Measurements from ENCODE around the gene C1QBP. TPM values are rescaled to one million over a fixed set of nuclear protein-coding genes. Genes with fewer than 3 reads are reported as not detected.
"Not testable (repeated sequence)": the region's sequence is repeated elsewhere in the genome, so short reads cannot be mapped to it uniquely, and the experiment has no call there.

The C1QBP gene
- total RNA-seq, 6 experiments from 2014 or later, result 60.2 to 163 (median 67.6) TPM

DNA sequence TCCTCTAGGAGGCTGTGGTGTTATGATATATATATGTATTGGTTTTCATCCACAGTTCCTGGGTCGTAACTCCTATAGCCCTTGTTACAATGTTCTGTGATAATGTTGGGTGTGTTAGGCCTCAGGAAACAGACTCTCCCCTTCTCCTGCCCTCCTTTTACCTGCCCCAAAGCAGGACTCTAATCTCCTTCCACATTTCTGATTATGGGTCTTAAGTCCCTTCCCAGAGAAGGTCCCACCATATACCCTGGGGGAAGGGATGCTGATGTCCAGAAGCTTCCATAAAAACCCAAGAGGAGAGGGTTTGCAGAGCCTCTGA is 450 bp upstream of the C1QBP start:
- H3K27ac ChIP-seq, result peak overlapping the region; percentile 2 to 54 (median 45)
- H3K36me3 ChIP-seq, result peaks cover 0 to 49% (median 11%) of the 10 kb centered on the region in 4 donors
- no peaks in the 10 kb centered on the region for H3K27me3 ChIP-seq
- TF ChIP-seq, protein P1, sequence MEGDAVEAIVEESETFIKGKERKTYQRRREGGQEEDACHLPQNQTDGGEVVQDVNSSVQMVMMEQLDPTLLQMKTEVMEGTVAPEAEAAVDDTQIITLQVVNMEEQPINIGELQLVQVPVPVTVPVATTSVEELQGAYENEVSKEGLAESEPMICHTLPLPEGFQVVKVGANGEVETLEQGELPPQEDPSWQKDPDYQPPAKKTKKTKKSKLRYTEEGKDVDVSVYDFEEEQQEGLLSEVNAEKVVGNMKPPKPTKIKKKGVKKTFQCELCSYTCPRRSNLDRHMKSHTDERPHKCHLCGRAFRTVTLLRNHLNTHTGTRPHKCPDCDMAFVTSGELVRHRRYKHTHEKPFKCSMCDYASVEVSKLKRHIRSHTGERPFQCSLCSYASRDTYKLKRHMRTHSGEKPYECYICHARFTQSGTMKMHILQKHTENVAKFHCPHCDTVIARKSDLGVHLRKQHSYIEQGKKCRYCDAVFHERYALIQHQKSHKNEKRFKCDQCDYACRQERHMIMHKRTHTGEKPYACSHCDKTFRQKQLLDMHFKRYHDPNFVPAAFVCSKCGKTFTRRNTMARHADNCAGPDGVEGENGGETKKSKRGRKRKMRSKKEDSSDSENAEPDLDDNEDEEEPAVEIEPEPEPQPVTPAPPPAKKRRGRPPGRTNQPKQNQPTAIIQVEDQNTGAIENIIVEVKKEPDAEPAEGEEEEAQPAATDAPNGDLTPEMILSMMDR (IDR thresholded peaks at IDR 0.05), result peak in 1 of 4 donors; percentile 34
- no peak for TF ChIP-seq POLR2A (IDR thresholded peaks at IDR 0.05)
- no peaks in the 10 kb centered on the region for H3K9me3 ChIP-seq
- ATAC-seq, result no peak
- WGBS (ENCODE audit: insufficient coverage, low coverage, low lambda C conversion rate, missing lambda C conversion rate), result 0% methylated on average over 1 of the region's 1 CpG
- intact Hi-C loops (cut with DNase I), result no loop called here
- no peak for DNase-seq
- peak overlapping the region in 1 of 3 donors; percentile 99 for H3K4me3 ChIP-seq
- peaks cover 0 to 22% (median 0%) of the 10 kb centered on the region in 4 donors for H3K4me1 ChIP-seq

DNA sequence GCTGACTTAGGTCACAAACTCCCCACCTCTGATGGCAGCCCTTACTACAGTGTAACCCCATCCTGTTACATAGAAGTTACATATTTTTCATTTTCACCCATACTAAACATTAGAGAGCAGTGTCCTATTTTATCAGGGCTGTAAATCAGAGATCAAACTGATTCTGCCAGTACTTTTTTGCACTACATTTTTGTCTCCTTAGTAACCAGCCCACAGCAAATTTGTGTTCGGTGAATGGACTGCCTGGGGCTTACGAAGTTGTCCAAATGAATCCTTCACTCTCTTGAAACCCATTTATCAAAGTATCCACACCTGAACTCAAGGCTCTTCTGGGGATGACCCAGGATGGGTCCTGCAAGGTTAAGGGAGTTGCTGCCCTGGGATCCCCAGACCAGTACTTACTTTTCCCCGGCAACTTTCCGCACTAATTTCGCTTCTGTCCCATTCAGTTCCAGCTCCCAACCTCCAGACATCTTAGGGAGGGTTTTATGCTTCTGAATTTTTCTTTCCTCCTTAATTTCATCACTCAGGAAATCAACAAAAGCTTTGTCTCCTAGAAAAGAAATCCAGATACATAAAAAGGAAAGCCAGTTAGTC is 1.1 kb downstream of the C1QBP start:
- H3K27me3 ChIP-seq, result no peaks in the 10 kb centered on the region
- WGBS (ENCODE audit: insufficient coverage, low coverage, low lambda C conversion rate, missing lambda C conversion rate), result 43% methylated on average over 5 of the region's 5 CpGs
- H3K27ac ChIP-seq, result peak overlapping the region in 1 of 3 donors; percentile 19
- no peak for TF ChIP-seq POLR2A (IDR thresholded peaks at IDR 0.05)
- TF ChIP-seq, protein P1 (IDR thresholded peaks at IDR 0.05), result no peak
- peaks cover 0 to 52% (median 16%) of the 10 kb centered on the region in 4 donors for H3K36me3 ChIP-seq
- peaks cover 0 to 22% (median 0%) of the 10 kb centered on the region in 4 donors for H3K4me1 ChIP-seq
- H3K9me3 ChIP-seq, result no peaks in the 10 kb centered on the region
- no peak for DNase-seq
- no peak for ATAC-seq
- intact Hi-C loops (cut with DNase I), result no loop called here
- peak overlapping the region; percentile 75 to 99 (median 94) for H3K4me3 ChIP-seq

DNA sequence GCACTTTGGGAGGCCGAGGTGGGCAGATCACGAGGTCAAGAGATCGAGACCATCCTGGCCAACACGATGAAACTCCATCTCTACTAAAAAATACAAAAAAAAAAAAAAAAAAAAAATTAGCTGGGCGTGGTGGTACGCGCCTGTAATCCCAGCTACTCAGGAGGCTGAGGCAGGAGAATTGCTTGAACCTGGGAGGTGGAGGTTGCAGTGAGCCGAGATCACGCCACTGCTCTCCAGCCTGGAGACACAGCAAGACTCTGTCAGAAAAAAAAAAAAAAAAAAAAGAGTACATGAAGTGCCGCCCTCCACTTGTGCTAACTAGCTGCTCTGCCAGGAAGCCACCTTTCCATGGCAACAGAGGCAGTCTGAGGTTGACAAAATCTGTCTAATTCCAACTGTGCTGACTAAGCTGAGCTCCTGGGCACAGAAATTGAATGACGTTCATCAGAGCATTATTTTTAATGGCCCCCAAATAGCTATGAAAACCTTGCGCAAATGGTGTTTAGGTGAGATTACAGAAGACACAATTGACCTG is 3.1 kb downstream of the C1QBP start:
- H3K27me3 ChIP-seq; H3K4me3 ChIP-seq; H3K27ac ChIP-seq; DNase-seq; intact Hi-C loops (cut with DNase I); H3K9me3 ChIP-seq; ATAC-seq: not testable (repeated sequence)
- 86% methylated on average over 7 of the region's 12 CpGs for WGBS (ENCODE audit: insufficient coverage, low coverage, low lambda C conversion rate, missing lambda C conversion rate)
- peaks cover 0 to 63% (median 21%) of the 10 kb centered on the region in 4 donors for H3K36me3 ChIP-seq
- H3K4me1 ChIP-seq, result peaks cover 0 to 22% (median 0%) of the 10 kb centered on the region in 4 donors

DNA sequence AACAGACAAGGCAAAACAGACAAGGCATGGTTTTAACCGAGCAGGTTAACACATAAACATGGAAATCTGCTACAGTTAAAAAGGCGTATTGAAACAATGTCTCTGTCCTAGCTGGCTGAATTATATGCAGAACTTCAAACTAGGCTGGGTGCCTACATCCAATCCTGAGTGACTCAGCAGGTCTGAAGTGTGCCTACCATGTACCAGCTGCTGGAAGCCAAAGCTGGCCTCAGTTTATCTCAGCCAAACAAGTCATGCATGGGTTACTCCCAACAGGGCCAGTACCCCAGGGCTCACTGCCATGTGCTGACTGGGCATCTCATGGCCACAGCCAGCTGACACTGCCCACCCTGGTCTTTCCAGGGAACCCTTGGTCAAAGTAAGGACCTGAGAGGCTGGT is 4.0 kb downstream of the C1QBP start:
- H3K4me3 ChIP-seq, result no peak overlapping the region
- H3K27me3 ChIP-seq, result no peaks in the 10 kb centered on the region
- H3K9me3 ChIP-seq, result no peaks in the 10 kb centered on the region
- DNase-seq (no peak), ATAC-seq (no peak)
- intact Hi-C loops (cut with DNase I), result no loop called here
- peaks cover 0 to 72% (median 21%) of the 10 kb centered on the region in 4 donors for H3K36me3 ChIP-seq
- WGBS (ENCODE audit: insufficient coverage, low coverage, low lambda C conversion rate, missing lambda C conversion rate), result 90% methylated on average over 2 of the region's 2 CpGs
- TF ChIP-seq, protein P1 (IDR thresholded peaks at IDR 0.05), result no peak
- no peak for TF ChIP-seq POLR2A (IDR thresholded peaks at IDR 0.05)
- no peak overlapping the region for H3K27ac ChIP-seq
- peaks cover 0 to 22% (median 0%) of the 10 kb centered on the region in 4 donors for H3K4me1 ChIP-seq

DNA sequence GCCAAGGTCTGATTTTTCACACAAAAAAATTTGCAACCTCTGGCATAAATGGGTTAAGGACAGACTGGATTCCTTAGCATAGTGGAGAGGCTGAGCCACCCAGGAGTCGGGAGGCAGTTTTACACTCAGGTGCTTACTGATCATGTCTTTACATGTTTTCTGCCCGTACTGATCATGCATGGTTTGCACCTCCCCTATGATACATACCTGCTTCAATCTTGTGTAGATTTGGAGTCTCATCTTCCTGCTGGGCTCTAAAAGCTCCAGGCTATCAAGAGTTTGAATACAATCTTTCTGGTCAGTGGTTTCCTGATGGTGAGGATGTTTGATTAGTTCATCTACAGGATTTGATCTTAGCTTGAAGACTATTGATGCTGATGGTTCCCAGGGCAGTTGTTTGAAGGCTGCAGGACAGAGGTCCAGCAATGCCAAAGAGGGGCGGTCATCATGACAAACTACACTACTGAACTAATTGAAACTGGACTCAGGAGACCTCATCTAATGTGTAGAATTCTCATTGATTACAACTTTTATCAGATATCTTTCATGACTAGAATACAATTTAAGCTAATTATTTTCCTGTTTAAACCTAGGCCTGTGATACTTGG is 6.9 kb downstream of the C1QBP start:
- DNase-seq, result no peak
- WGBS (ENCODE audit: insufficient coverage, low coverage, low lambda C conversion rate, missing lambda C conversion rate), result 58% methylated on average over 2 of the region's 3 CpGs
- H3K4me1 ChIP-seq, result peaks cover 0 to 3% (median 0%) of the 10 kb centered on the region in 4 donors
- ATAC-seq, result no peak
- no peaks in the 10 kb centered on the region for H3K9me3 ChIP-seq
- H3K36me3 ChIP-seq, result peaks cover 0 to 94% (median 37%) of the 10 kb centered on the region in 4 donors
- H3K27ac ChIP-seq, result no peak overlapping the region
- no peaks in the 10 kb centered on the region for H3K27me3 ChIP-seq
- intact Hi-C loops (cut with DNase I), result no loop called here
- no peak overlapping the region for H3K4me3 ChIP-seq
- no peak for TF ChIP-seq POLR2A (IDR thresholded peaks at IDR 0.05)
- TF ChIP-seq, protein P1 (IDR thresholded peaks at IDR 0.05), result no peak

DNA sequence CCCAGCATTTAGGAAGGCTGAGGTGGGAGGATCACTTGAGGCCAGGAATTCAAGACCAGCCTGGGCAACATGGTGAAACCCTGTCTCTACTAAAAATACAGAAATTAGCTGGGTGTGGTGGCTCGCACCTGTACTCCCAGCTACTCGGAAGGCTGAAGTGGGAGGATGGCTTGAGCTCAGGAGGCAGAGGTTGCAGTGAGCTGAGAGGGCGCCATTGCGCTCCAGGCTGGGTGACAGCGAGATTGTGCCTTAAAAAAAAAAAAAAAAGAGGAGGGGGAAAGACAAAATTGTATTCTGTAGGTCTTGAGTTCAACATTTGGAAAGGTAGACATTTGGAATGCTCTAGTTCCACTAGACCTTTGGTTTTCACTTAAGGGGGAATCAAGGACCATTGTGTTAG is 7.7 kb downstream of the C1QBP start:
- H3K4me1 ChIP-seq; H3K9me3 ChIP-seq; H3K27ac ChIP-seq; H3K4me3 ChIP-seq; DNase-seq; intact Hi-C loops (cut with DNase I); H3K27me3 ChIP-seq; ATAC-seq: not testable (repeated sequence)
- 83% methylated on average over 2 of the region's 5 CpGs for WGBS (ENCODE audit: insufficient coverage, low coverage, low lambda C conversion rate, missing lambda C conversion rate)
- H3K36me3 ChIP-seq, result peaks cover 0 to 94% (median 44%) of the 10 kb centered on the region in 4 donors
